GM12878 (cell line): ENCODE data around the gene TRIM38. TPM values are rescaled to one million over a fixed set of nuclear protein-coding genes. Genes with fewer than 3 reads are reported as not detected.
A peak's percentile ranks its signal among the peaks of the same experiment; 100 is the strongest.

Experiments
- ATF2 ChIP-seq: IDR thresholded peaks from 2 replicates; pipeline ENCODE4 v1.6.1; 2012; ENCODE audit warnings: low read length, inconsistent platforms
- BHLHE40 ChIP-seq, 2 experiments: fragments of 450-650 bp in 1 of 2; IDR thresholded peaks; 2 replicates each; pipeline ENCODE4 v1.6.1; 2011 to 2017; ENCODE audit warnings: low read depth in 2 of 2, borderline replicate concordance in 1 of 2, improper control_type of control experiment in 1 of 2, low read length in 1 of 2, mild to moderate bottlenecking in 1 of 2
- EP300 ChIP-seq, 2 experiments: fragments of 150-350 bp in 1 of 2; IDR thresholded peaks; 2 replicates each; pipeline ENCODE4 v1.6.1; 2011 to 2012; ENCODE audit warnings: low read depth in 2 of 2, low read length in 2 of 2, borderline replicate concordance in 1 of 2, improper control_type of control experiment in 1 of 2, inconsistent platforms in 1 of 2; ENCODE audit not compliant: control insufficient read depth in 1 of 2
- LARP7 ChIP-seq: fragments of 450-650 bp; IDR thresholded peaks from 2 replicates; pipeline ENCODE4 v1.6.1; 2017; ENCODE audit warnings: mild to moderate bottlenecking
- MYB ChIP-seq: fragments of 150-350 bp; IDR thresholded peaks from 2 replicates; pipeline ENCODE4 v1.6.1; 2014; ENCODE audit warnings: mild to moderate bottlenecking, low read depth, low read length, borderline replicate concordance
- MYC ChIP-seq: IDR thresholded peaks from 2 replicates; pipeline ENCODE4 v1.6.1; 2011; ENCODE audit warnings: mild to moderate bottlenecking, low read length, moderate library complexity, inconsistent platforms; ENCODE audit not compliant: insufficient read depth, insufficient replicate concordance, insufficient read length, severe bottlenecking
- PAX5 ChIP-seq: IDR thresholded peaks from 2 replicates; pipeline ENCODE4 v1.6.1; 2011; ENCODE audit warnings: low read depth, low read length, borderline replicate concordance
- RUNX3 ChIP-seq: IDR thresholded peaks from 2 replicates; pipeline ENCODE4 v1.6.1; 2012; ENCODE audit warnings: low read length, inconsistent platforms
- SIN3A ChIP-seq: IDR thresholded peaks from 2 replicates; pipeline ENCODE4 v1.6.1; 2012; ENCODE audit warnings: low read depth, low read length, improper control_type of control experiment
- SMARCA5 ChIP-seq: fragments of 450-650 bp; IDR thresholded peaks from 2 replicates; pipeline ENCODE4 v1.6.1; 2017; ENCODE audit warnings: mild to moderate bottlenecking
- STAT3 ChIP-seq: IDR thresholded peaks from 2 replicates; pipeline ENCODE4 v1.6.1; 2011; ENCODE audit warnings: low read depth, low read length, improper control_type of control experiment
- TBL1XR1 ChIP-seq: IDR thresholded peaks from 2 replicates; pipeline ENCODE4 v1.6.1; 2012; ENCODE audit warnings: low read depth, low read length, improper control_type of control experiment
- TCF12 ChIP-seq: IDR thresholded peaks from 2 replicates; pipeline ENCODE4 v1.6.1; 2011; ENCODE audit warnings: low read depth, mild to moderate bottlenecking, low read length
- YY1 ChIP-seq: IDR thresholded peaks from 2 replicates; pipeline ENCODE4 v1.6.1; 2011; ENCODE audit warnings: low read depth, mild to moderate bottlenecking, low read length
- ZNF24 ChIP-seq: fragments of 450-650 bp; IDR thresholded peaks from 2 replicates; pipeline ENCODE4 v1.6.1; 2017; ENCODE audit warnings: antibody characterized with exemption, mild to moderate bottlenecking
- ZNF592 ChIP-seq: fragments of 450-650 bp; IDR thresholded peaks from 2 replicates; pipeline ENCODE4 v1.6.1; 2017; ENCODE audit warnings: mild to moderate bottlenecking, moderate library complexity
- polyA plus RNA-seq, 11 experiments: library from polyadenylated mRNA; depleted of rRNA in 4 of 11; unstranded in 6 of 11; stranded (reverse) in 5 of 11; fragments of >200 nt; fragmentation: Nextera tagmentation in 4 of 11; fragmentation: Illumina TruSeq in 1 of 11; extraction: Ambion mirVana in 4 of 11; extraction: Trizol in 1 of 11; gene quantifications; 1 replicate in 1 of 11; 2 replicates in 10 of 11; pipeline versions ENCODE4 v1.2.1 to v1.2.3, GENCODE V29; 2011 to 2016; ENCODE audit warnings: inconsistent platforms in 2 of 11, missing spikeins in 2 of 11, low read depth in 1 of 11
- total RNA-seq, 4 experiments: library from RNA; depleted of rRNA in 3 of 4; stranded (reverse); fragments of >200 nt in 3 of 4; fragmentation: Illumina TruSeq in 1 of 4; extraction: Trizol in 1 of 4; gene quantifications; 2 replicates each; pipeline versions ENCODE4 v1.2.1 to v1.2.3, GENCODE V29; 2013 to 2021
- TF ChIP-seq, protein P1 (sequence below): fragments of 450-650 bp; IDR thresholded peaks from 2 replicates; pipeline ENCODE4 v1.6.1; 2017; ENCODE audit warnings: mild to moderate bottlenecking, low read depth, inconsistent platforms; ENCODE audit not compliant: poor library complexity, severe bottlenecking
- TF ChIP-seq, protein P2 (sequence below): fragments of 450-650 bp; IDR thresholded peaks from 2 replicates; pipeline ENCODE4 v1.6.1; 2018; ENCODE audit warnings: borderline replicate concordance, mild to moderate bottlenecking; ENCODE audit not compliant: partially characterized antibody

The TRIM38 gene
- total and polyA plus RNA-seq, 10 of the 15 experiments (the other 5 are each of a cell fraction or from before 2014, with no cell fraction given): 4.5 to 14.7 (median 11.1) TPM

- TF ChIP-seq MYB (0 out of 2 replicates have a peak, but pooled peaks have one; percentile 67), SMARCA5 (peak; percentile 74; the same call in 1 of the 2 replicates), MYC (no peak), YY1 (peak; percentile 84), ZNF592 (0 out of 2 replicates have a peak, but pooled peaks have one; percentile 52), EP300 (IDR thresholded peaks at IDR 0.05; ENCODE audit: borderline replicate concordance in 1 of 2, control insufficient read depth in 1 of 2, low read depth in 2 of 2, low read length in 2 of 2) (peak in 1 of 2 experiments; percentile 51; a peak in 2 of 4 replicates), ATF2 (peak; percentile 94), STAT3 (no peak), ZNF24 (peak; percentile 44; the same call in 1 of the 2 replicates), LARP7 (peak; percentile 71), PAX5 (0 out of 2 replicates have a peak, but pooled peaks have one; percentile 8), RUNX3 (peak; percentile 60), BHLHE40 (IDR thresholded peaks at IDR 0.05; ENCODE audit: borderline replicate concordance in 1 of 2, low read depth in 2 of 2, low read length in 1 of 2) (peak; percentile 57 to 71; a peak in 2 of 4 replicates), TCF12 (peak; percentile 95), SIN3A (peak; percentile 55), TBL1XR1 (peak; percentile 14; the same call in 1 of the 2 replicates)
- TF ChIP-seq, protein P1, sequence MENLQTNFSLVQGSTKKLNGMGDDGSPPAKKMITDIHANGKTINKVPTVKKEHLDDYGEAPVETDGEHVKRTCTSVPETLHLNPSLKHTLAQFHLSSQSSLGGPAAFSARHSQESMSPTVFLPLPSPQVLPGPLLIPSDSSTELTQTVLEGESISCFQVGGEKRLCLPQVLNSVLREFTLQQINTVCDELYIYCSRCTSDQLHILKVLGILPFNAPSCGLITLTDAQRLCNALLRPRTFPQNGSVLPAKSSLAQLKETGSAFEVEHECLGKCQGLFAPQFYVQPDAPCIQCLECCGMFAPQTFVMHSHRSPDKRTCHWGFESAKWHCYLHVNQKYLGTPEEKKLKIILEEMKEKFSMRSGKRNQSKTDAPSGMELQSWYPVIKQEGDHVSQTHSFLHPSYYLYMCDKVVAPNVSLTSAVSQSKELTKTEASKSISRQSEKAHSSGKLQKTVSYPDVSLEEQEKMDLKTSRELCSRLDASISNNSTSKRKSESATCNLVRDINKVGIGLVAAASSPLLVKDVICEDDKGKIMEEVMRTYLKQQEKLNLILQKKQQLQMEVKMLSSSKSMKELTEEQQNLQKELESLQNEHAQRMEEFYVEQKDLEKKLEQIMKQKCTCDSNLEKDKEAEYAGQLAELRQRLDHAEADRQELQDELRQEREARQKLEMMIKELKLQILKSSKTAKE: peak; percentile 37
- TF ChIP-seq, protein P2, sequence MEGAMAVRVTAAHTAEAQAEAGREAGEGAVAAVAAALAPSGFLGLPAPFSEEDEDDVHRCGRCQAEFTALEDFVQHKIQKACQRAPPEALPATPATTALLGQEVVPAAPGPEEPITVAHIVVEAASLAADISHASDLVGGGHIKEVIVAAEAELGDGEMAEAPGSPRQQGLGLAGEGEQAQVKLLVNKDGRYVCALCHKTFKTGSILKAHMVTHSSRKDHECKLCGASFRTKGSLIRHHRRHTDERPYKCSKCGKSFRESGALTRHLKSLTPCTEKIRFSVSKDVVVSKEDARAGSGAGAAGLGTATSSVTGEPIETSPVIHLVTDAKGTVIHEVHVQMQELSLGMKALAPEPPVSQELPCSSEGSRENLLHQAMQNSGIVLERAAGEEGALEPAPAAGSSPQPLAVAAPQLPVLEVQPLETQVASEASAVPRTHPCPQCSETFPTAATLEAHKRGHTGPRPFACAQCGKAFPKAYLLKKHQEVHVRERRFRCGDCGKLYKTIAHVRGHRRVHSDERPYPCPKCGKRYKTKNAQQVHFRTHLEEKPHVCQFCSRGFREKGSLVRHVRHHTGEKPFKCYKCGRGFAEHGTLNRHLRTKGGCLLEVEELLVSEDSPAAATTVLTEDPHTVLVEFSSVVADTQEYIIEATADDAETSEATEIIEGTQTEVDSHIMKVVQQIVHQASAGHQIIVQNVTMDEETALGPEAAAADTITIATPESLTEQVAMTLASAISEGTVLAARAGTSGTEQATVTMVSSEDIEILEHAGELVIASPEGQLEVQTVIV: no peak
Measured at GRCh38 chr6:26025894-26026832, 63.6 kb downstream of the TRIM38 start (continued).
